ENCODE data around the gene HSFX2.

GRCh38 chrX:149643496-149643895, 48.4 kb upstream of the HSFX2 start:
- TF ChIP-seq CTCF (IDR thresholded peaks at IDR 0.05; ENCODE audit: poor library complexity) (no peak), EZH2phosphoT487 (IDR thresholded peaks at IDR 0.05; ENCODE audit: low read depth, severe bottlenecking, unreplicated experiment) (no peak), EZH2 (IDR thresholded peaks at IDR 0.05; ENCODE audit: borderline replicate concordance) (no peak)

Measured in hepatocyte (in vitro differentiated cells).